Parathyroid adenoma (tissue), 2 donors: ENCODE data around the gene NEK7.

Experiments used
- H2AFZ ChIP-seq: fragments of 300-600 bp; sonication (generic); one replicate; pipeline ENCODE4 v1.7.0; 2017; ENCODE audit warnings: antibody characterized with exemption, mild to moderate bottlenecking
- H3K27ac ChIP-seq: fragments of 300-600 bp; sonication (generic); one replicate; pipeline ENCODE4 v1.7.0; 2017
- H3K27me3 ChIP-seq: fragments of 300-600 bp; sonication (generic); one replicate; pipeline ENCODE4 v1.7.0; 2017; ENCODE audit warnings: low read length; ENCODE audit not compliant: control insufficient read depth, insufficient read depth
- H3K36me3 ChIP-seq: fragments of 300-600 bp; sonication (generic); one replicate; pipeline ENCODE4 v1.7.0; 2017; ENCODE audit warnings: low read length; ENCODE audit not compliant: control insufficient read depth, insufficient read depth
- H3K4me1 ChIP-seq: fragments of 300-600 bp; sonication (generic); one replicate; pipeline ENCODE4 v1.7.0; 2017; ENCODE audit warnings: control low read depth
- H3K4me2 ChIP-seq: fragments of 300-600 bp; sonication (generic); one replicate; pipeline ENCODE4 v1.7.0; 2017; ENCODE audit warnings: low read length
- H3K4me3 ChIP-seq: fragments of 300-600 bp; sonication (generic); one replicate; pipeline ENCODE4 v1.7.0; 2017; ENCODE audit warnings: low read depth, low read length
- H3K79me2 ChIP-seq: fragments of 300-600 bp; sonication (generic); one replicate; pipeline ENCODE4 v1.7.0; 2017; ENCODE audit warnings: control low read depth
- H3K9ac ChIP-seq: fragments of 300-600 bp; sonication (generic); one replicate; pipeline ENCODE4 v1.7.0; 2017; ENCODE audit warnings: mild to moderate bottlenecking
- H3K9me3 ChIP-seq: fragments of 300-600 bp; sonication (generic); one replicate; pipeline ENCODE4 v1.7.0; 2017; ENCODE audit warnings: low read length; ENCODE audit not compliant: control insufficient read depth
- CTCF ChIP-seq: fragments of 300-600 bp; sonication (generic); IDR thresholded peaks from one replicate; pipeline ENCODE4 v1.7.0; 2017; ENCODE audit warnings: antibody characterized with exemption, mild to moderate bottlenecking
- donor health status: primary hyperparathyroidism.

Gene NEK7

GRCh38 chr1:198255784-198256183, 99.0 kb downstream of the NEK7 start:
- Histone ChIP-seq H3K36me3 (no peaks in the 10 kb centered on the region), H3K27ac (no peak overlapping the region), H3K4me3 (no peak overlapping the region), H2AFZ (no peak overlapping the region), H3K9ac (no peak overlapping the region), H3K4me1 (no peaks in the 10 kb centered on the region), H3K4me2 (no peak overlapping the region), H3K79me2 (no peaks in the 10 kb centered on the region), H3K27me3 (no peaks in the 10 kb centered on the region), H3K9me3 (no peaks in the 10 kb centered on the region)
- no peak for TF ChIP-seq CTCF

DNA sequence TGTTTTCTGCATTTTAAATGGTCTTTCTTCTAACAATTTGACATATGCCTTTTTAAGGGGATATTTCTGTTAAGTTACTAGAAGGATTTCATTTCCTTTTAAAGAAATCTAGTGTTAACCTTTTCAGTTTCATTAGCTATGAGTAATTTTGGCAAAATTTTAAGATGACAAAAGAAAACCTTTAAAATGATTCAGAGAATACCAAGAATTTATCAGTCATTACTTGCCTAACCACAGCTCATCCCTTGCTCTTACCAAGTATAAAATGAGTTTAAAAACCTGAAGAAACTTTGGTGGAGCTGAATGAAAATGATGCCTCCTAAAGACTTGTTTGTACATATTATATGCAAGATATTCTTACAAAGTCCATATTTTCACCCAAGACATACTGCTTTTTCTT, 101.7 kb downstream of the NEK7 start:
- Histone ChIP-seq H3K27me3 (no peaks in the 10 kb centered on the region), H3K36me3 (no peaks in the 10 kb centered on the region), H3K27ac (no peak overlapping the region), H3K4me1 (no peaks in the 10 kb centered on the region), H3K4me2 (no peak overlapping the region), H2AFZ (no peak overlapping the region), H3K79me2 (no peaks in the 10 kb centered on the region), H3K4me3 (no peak overlapping the region), H3K9me3 (no peaks in the 10 kb centered on the region), H3K9ac (no peak overlapping the region)
- TF ChIP-seq CTCF: no peak

- no peak overlapping the region for H2AFZ ChIP-seq
- no peaks in the 10 kb centered on the region for H3K79me2 ChIP-seq
- H3K9me3 ChIP-seq: no peaks in the 10 kb centered on the region
- TF ChIP-seq CTCF: no peak
- H3K9ac ChIP-seq: no peak overlapping the region
- no peak overlapping the region for H3K4me3 ChIP-seq
- H3K27me3 ChIP-seq: no peaks in the 10 kb centered on the region
- H3K4me1 ChIP-seq: no peaks in the 10 kb centered on the region
- no peaks in the 10 kb centered on the region for H3K36me3 ChIP-seq
- H3K4me2 ChIP-seq: no peak overlapping the region
- no peak overlapping the region for H3K27ac ChIP-seq
Observed at GRCh38 chr1:198259333-198260074, 102.7 kb downstream of the NEK7 start.

GRCh38 chr1:198261886-198262285, 105.1 kb downstream of the NEK7 start:
- Histone ChIP-seq H3K4me3 (no peak overlapping the region), H3K9ac (no peak overlapping the region), H3K36me3 (no peaks in the 10 kb centered on the region), H3K4me1 (no peaks in the 10 kb centered on the region), H3K9me3 (no peaks in the 10 kb centered on the region), H3K79me2 (no peaks in the 10 kb centered on the region), H2AFZ (no peak overlapping the region), H3K27me3 (no peaks in the 10 kb centered on the region), H3K4me2 (no peak overlapping the region), H3K27ac (no peak overlapping the region)
- TF ChIP-seq CTCF: no peak

DNA sequence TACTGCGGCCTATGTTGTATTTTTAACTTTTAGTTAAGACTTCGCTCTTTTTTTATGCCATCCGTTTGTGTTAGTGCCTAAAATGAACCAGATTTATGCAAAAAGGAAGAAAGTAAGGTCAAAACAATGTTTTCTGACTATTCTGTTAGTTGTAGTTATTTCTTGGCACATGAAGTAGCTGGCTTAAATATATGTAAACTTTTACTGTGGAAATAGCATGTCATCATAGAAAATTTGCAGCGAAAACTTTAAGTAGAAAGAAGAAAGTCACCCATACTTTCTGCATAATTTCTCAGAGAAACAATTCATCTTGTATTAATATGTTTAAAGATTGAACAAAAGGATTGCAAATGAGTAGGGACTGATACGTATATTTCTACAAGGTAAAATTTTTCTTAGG, 106.4 kb downstream of the NEK7 start:
- H2AFZ ChIP-seq: no peak overlapping the region
- no peak overlapping the region for H3K27ac ChIP-seq
- no peaks in the 10 kb centered on the region for H3K4me1 ChIP-seq
- H3K9ac ChIP-seq: no peak overlapping the region
- TF ChIP-seq CTCF: no peak
- no peaks in the 10 kb centered on the region for H3K36me3 ChIP-seq
- no peaks in the 10 kb centered on the region for H3K27me3 ChIP-seq
- no peaks in the 10 kb centered on the region for H3K9me3 ChIP-seq
- no peak overlapping the region for H3K4me2 ChIP-seq
- H3K79me2 ChIP-seq: no peaks in the 10 kb centered on the region
- no peak overlapping the region for H3K4me3 ChIP-seq
